Measurements from ENCODE around the gene KCTD2.
"Not testable (repeated sequence)": the region's sequence is repeated elsewhere in the genome, so short reads cannot be mapped to it uniquely, and the experiment has no call there.

Gene KCTD2

GRCh38 chr17:75046407-75047289, at the start of gene KCTD2, which contains the start of gene ATP5PD:
TSS of gene KCTD2 (plus strand) at chr17:75047225. CDS start at chr17:75047251, 26 bp downstream.
TSS of gene ATP5PD (minus strand) at chr17:75046969. CDS start at chr17:75042650, 4,319 bp downstream.
- peak; percentile 85 for DNase-seq

- DNase-seq, result no peak
These were observed 48.2 kb upstream of the KCTD2 start for GRCh38 chr17:74998783-74999182.

GRCh38 chr17:74999523-74999922, 47.5 kb upstream of the KCTD2 start:
- no peak for DNase-seq

GRCh38 chr17:75001915-75002843, 44.8 kb upstream of the KCTD2 start:
- DNase-seq, result no peak

GRCh38 chr17:75003070-75003956, 43.7 kb upstream of the KCTD2 start:
- DNase-seq, result no peak

- no peak for DNase-seq
These were observed 43.1 kb upstream of the KCTD2 start for GRCh38 chr17:75003957-75004355.

GRCh38 chr17:75004371-75004770, 42.7 kb upstream of the KCTD2 start:
- DNase-seq, result no peak

GRCh38 chr17:75005291-75005690, 41.7 kb upstream of the KCTD2 start:
- DNase-seq, result no peak

- DNase-seq, result not testable (repeated sequence)
These were observed 40.9 kb upstream of the KCTD2 start for GRCh38 chr17:75006084-75006483.

- no peak for DNase-seq
These were observed 40.4 kb upstream of the KCTD2 start for GRCh38 chr17:75006653-75007052.

GRCh38 chr17:75008373-75008772, 38.7 kb upstream of the KCTD2 start:
- DNase-seq, result no peak

GRCh38 chr17:75009139-75009724, 37.8 kb upstream of the KCTD2 start:
- no peak for DNase-seq

- no peak for DNase-seq
These were observed 36.2 kb upstream of the KCTD2 start for GRCh38 chr17:75010683-75011400.

- DNase-seq, result no peak
These were observed 35.5 kb upstream of the KCTD2 start for GRCh38 chr17:75011401-75012095.

GRCh38 chr17:75012096-75012345, 35.0 kb upstream of the KCTD2 start:
- DNase-seq, result no peak

GRCh38 chr17:75012346-75013091, 34.5 kb upstream of the KCTD2 start, which contains the start of gene MRPL58:
TSS of gene MRPL58 (plus strand) at chr17:75012670. CDS start at chr17:75012687, 17 bp downstream.
- DNase-seq, result peak; percentile 61

GRCh38 chr17:75013092-75013559, 33.9 kb upstream of the KCTD2 start:
- no peak for DNase-seq

GRCh38 chr17:75019146-75019545, 27.9 kb upstream of the KCTD2 start:
- no peak for DNase-seq

- DNase-seq, result no peak
These were observed 27.3 kb upstream of the KCTD2 start for GRCh38 chr17:75019710-75020109.
